Endodermal cell (in vitro differentiated cells): ENCODE measurements around the gene RAET1E. TPM values are rescaled to one million over a fixed set of nuclear protein-coding genes. Genes with fewer than 3 reads are reported as not detected.
"Not testable (repeated sequence)": the region's sequence is repeated elsewhere in the genome, so short reads cannot be mapped to it uniquely, and the experiment has no call there.

Experiments
- DNase-seq: peaks from one replicate; pipeline ENCODE4 v3.0.0-alpha.2; 2017
- H3K27ac ChIP-seq: 2 replicates; pipeline ENCODE4 v1.5.1; 2013; ENCODE audit warnings: mild to moderate bottlenecking, low read depth, low read length, moderate library complexity
- H3K27me3 ChIP-seq: 2 replicates; pipeline ENCODE4 v1.6.1; 2013; ENCODE audit warnings: mild to moderate bottlenecking, low read length, moderate library complexity; ENCODE audit not compliant: insufficient read depth, control insufficient read depth, poor library complexity, severe bottlenecking
- H3K36me3 ChIP-seq: 2 replicates; pipeline ENCODE4 v1.7.0; 2013; ENCODE audit warnings: mild to moderate bottlenecking, low read length, moderate library complexity; ENCODE audit not compliant: control insufficient read depth, insufficient read depth
- H3K4me1 ChIP-seq: one replicate; pipeline ENCODE4 v1.7.0; 2013; ENCODE audit warnings: low read length; ENCODE audit not compliant: control insufficient read depth, insufficient read depth
- H3K4me3 ChIP-seq: 2 replicates; pipeline ENCODE4 v1.5.1; 2013; ENCODE audit warnings: mild to moderate bottlenecking, low read length, moderate library complexity
- H3K9ac ChIP-seq: 2 replicates; pipeline ENCODE4 v1.6.1; 2013; ENCODE audit warnings: mild to moderate bottlenecking, low read length, moderate library complexity; ENCODE audit not compliant: poor library complexity, severe bottlenecking; ENCODE audit errors: extremely low read depth
- H3K9me3 ChIP-seq: 2 replicates; pipeline ENCODE4 v1.6.1; 2013; ENCODE audit warnings: mild to moderate bottlenecking, low read length, moderate library complexity; ENCODE audit not compliant: control insufficient read depth
- H3K27ac Mint-ChIP-seq: 2 replicates; pipeline ENCODE4 v1.8.0; 2020; ENCODE audit warnings: mixed read lengths
- H3K27me3 Mint-ChIP-seq: 2 replicates; pipeline ENCODE4 v1.8.0; 2021; ENCODE audit warnings: mild to moderate bottlenecking, mixed read lengths; ENCODE audit not compliant: insufficient read depth
- H3K36me3 Mint-ChIP-seq: 2 replicates; pipeline ENCODE4 v1.8.0; 2020; ENCODE audit warnings: low read depth, mixed read lengths
- H3K4me1 Mint-ChIP-seq: 2 replicates; pipeline ENCODE4 v1.8.0; 2020; ENCODE audit warnings: mixed read lengths
- H3K4me3 Mint-ChIP-seq: 2 replicates; pipeline ENCODE4 v1.8.0; 2020; ENCODE audit warnings: mild to moderate bottlenecking, moderate library complexity, mixed read lengths
- H3K9me3 Mint-ChIP-seq: 2 replicates; pipeline ENCODE4 v1.8.0; 2020; ENCODE audit warnings: mild to moderate bottlenecking, mixed read lengths
- WGBS, 2 experiments: methylation state at CpG; one replicate each; pipeline versions ENCODE4 v1.1.5 to v1.1.7; 2013; ENCODE audit warnings: missing lambda C conversion rate in 2 of 2, mixed read lengths in 1 of 2; ENCODE audit not compliant: insufficient coverage in 1 of 2, insufficient read length in 1 of 2; 5-methylcytosine and 5-hydroxymethylcytosine counted together
- total RNA-seq, 2 donors: library from RNA; stranded (reverse); fragmentation: NEBNext Ultra II Directional in 1 of 2; extraction: Animal tissue kit (Norgen Biotek cat#: 25700) in 1 of 2; gene quantifications; 2 replicates in 1 of 2; 3 replicates in 1 of 2; pipeline ENCODE4 v1.2.1, GENCODE V29; 2021
- TF ChIP-seq, protein P1 (sequence below): fragments of 200-600 bp; sonication (generic); conservative IDR thresholded peaks from 2 replicates; pipeline ENCODE4 v1.5.0; 2021; ENCODE audit warnings: antibody characterized with exemption, mild to moderate bottlenecking

Gene RAET1E
- total RNA-seq, 2 donors from 2014 or later = not detected

DNA sequence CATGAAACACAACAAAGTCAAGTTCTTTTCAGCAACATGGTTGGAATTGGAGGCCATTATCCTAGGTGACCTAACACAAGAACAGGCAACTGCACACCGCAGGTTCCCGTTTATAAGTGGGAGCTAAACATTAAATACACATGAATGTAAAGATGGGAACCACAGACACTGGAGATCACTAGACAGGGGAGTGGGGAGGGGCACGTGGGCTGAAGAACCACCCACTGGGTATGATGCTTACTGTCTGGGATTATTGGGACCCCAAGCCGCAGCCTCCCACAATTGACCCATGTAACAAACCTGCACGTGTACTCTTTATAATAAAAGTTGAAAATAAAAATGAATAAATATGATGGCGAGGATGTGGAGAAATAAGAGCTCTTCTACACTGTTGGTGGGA is 33.6 kb upstream of the RAET1E start:
- Histone ChIP-seq H3K4me3 (no peak overlapping the region), H3K27me3 (peaks cover 92% of the 10 kb centered on the region), H3K36me3 (no peaks in the 10 kb centered on the region), H3K9ac (no peak overlapping the region), H3K4me1 (no peaks in the 10 kb centered on the region), H3K27ac (no peak overlapping the region), H3K9me3 (no peaks in the 10 kb centered on the region)
- Mint-ChIP-seq H3K27me3 (peaks cover 87% of the 10 kb centered on the region), H3K9me3 (no peaks in the 10 kb centered on the region), H3K4me3 (no peak overlapping the region), H3K36me3 (no peaks in the 10 kb centered on the region), H3K4me1 (no peaks in the 10 kb centered on the region), H3K27ac (no peak overlapping the region)
- 71 to 73% methylated on average over 5 to 6 of the region's 6 CpGs for WGBS, 2 experiments
- TF ChIP-seq, protein P1, sequence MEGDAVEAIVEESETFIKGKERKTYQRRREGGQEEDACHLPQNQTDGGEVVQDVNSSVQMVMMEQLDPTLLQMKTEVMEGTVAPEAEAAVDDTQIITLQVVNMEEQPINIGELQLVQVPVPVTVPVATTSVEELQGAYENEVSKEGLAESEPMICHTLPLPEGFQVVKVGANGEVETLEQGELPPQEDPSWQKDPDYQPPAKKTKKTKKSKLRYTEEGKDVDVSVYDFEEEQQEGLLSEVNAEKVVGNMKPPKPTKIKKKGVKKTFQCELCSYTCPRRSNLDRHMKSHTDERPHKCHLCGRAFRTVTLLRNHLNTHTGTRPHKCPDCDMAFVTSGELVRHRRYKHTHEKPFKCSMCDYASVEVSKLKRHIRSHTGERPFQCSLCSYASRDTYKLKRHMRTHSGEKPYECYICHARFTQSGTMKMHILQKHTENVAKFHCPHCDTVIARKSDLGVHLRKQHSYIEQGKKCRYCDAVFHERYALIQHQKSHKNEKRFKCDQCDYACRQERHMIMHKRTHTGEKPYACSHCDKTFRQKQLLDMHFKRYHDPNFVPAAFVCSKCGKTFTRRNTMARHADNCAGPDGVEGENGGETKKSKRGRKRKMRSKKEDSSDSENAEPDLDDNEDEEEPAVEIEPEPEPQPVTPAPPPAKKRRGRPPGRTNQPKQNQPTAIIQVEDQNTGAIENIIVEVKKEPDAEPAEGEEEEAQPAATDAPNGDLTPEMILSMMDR = no peak
- DNase-seq = no peak

DNA sequence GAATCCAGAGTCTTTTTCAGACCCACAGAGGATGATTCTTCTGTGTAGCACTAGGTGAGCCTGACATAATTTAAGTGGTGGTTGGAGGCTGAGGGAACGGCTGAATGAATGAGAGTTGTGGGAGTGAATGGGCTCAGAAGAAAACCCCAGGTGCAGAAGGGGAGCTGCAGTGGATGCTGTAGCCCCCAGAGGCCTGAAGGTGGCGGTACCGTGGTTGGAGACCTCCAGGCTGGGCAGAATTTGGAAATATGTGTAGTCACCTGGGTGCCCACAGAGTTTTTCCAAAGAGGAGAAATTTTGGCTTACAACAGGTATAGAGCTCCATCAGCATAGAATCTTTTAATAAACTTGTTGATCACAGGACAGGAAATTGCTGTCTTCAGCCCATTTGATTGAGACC is 31.5 kb upstream of the RAET1E start:
- DNase-seq = peak; percentile 81
- no peak overlapping the region for H3K4me3 ChIP-seq
- Mint-ChIP-seq H3K27me3 (peaks cover 85% of the 10 kb centered on the region), H3K27ac (no peak overlapping the region), H3K4me1 (peaks cover 1% of the 10 kb centered on the region), H3K9me3 (no peaks in the 10 kb centered on the region), H3K36me3 (no peaks in the 10 kb centered on the region), H3K4me3 (no peak overlapping the region)
- H3K36me3 ChIP-seq = no peaks in the 10 kb centered on the region
- TF ChIP-seq, protein P1 = peak; percentile 82
- no peaks in the 10 kb centered on the region for H3K4me1 ChIP-seq
- no peak overlapping the region for H3K9ac ChIP-seq
- H3K9me3 ChIP-seq = no peaks in the 10 kb centered on the region
- 11 to 29% methylated on average over 1 to 3 of the region's 3 CpGs for WGBS, 2 experiments
- peaks cover 92% of the 10 kb centered on the region for H3K27me3 ChIP-seq
- no peak overlapping the region for H3K27ac ChIP-seq

DNA sequence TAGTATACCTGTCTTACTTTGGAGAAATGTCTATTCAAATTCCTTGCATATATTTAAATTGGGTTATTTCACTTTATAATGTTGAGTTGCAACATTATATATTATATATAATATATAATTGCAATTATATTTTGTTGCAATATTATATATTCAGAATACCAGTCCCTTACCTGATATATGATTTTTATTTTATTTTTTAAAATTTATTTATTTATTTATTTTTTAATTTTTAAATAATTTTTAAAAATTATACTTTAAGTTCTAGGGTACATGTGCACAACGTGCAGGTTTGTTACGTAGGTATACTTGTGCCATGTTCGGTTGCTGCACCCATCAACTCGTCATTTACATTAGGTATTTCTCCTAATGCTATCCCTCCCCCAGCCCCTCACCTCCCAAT is 29.1 kb upstream of the RAET1E start:
- H3K9me3 Mint-ChIP-seq, H3K4me1 ChIP-seq, H3K27ac ChIP-seq, H3K36me3 ChIP-seq, H3K36me3 Mint-ChIP-seq, H3K4me1 Mint-ChIP-seq, H3K9me3 ChIP-seq, H3K4me3 ChIP-seq, H3K9ac ChIP-seq, H3K27ac Mint-ChIP-seq, H3K4me3 Mint-ChIP-seq, DNase-seq: not testable (repeated sequence)
- peaks cover 92% of the 10 kb centered on the region for H3K27me3 ChIP-seq
- H3K27me3 Mint-ChIP-seq = peaks cover 90% of the 10 kb centered on the region
- WGBS, 2 experiments = 88 to 92% methylated on average over 4 of the region's 4 CpGs
